B cell (primary cell): ENCODE measurements around the gene ROMO1. TPM values are rescaled to one million over a fixed set of nuclear protein-coding genes. Genes with fewer than 3 reads are reported as not detected.

Source experiments
- ATAC-seq: fragments of 200-7000 bp; cut with Tn5 transposase; one replicate; pipeline ENCODE4 v1.10.0; 2021; ENCODE audit warnings: low read depth, mild to moderate bottlenecking, moderate number of reproducible peaks, moderate library complexity
- CTCF ChIA-PET: fragments of 350-600 bp; sonication (Branson Sonifier 250); formaldehyde crosslinking; loops from one replicate; lab custom pipeline; 2021; ENCODE audit warnings: antibody characterized with exemption, inconsistent platforms; lab: Charles Lee
- POLR2A ChIA-PET: fragments of 350-600 bp; sonication (Branson Sonifier 250); formaldehyde crosslinking; loops from one replicate; lab custom pipeline; 2021; ENCODE audit warnings: antibody characterized with exemption; lab: Charles Lee
- DNase-seq: peaks from one replicate; pipeline ENCODE4 v3.0.0; 2013
- H2AFZ ChIP-seq: 2 replicates; pipeline ENCODE4 v1.6.1; 2012; ENCODE audit warnings: mild to moderate bottlenecking, low read depth, low read length; ENCODE audit not compliant: insufficient read depth, poor library complexity, severe bottlenecking
- H3K27ac ChIP-seq, 2 donors: 1 replicate in 1 of 2; 2 replicates in 1 of 2; pipeline ENCODE4 v1.5.1; 2012 to 2013; ENCODE audit warnings: low read length in 2 of 2, mild to moderate bottlenecking in 2 of 2, moderate library complexity in 1 of 2
- H3K27me3 ChIP-seq, 4 experiments: fragments of 200-600 bp in 1 of 4; sonication (generic) in 1 of 4; replicated peaks in 1 of 4; 1 replicate in 2 of 4; 2 replicates in 2 of 4; pipeline versions ENCODE4 v1.6.1 to v1.7.0; 2013 to 2016; ENCODE audit warnings: low read length in 3 of 4, mild to moderate bottlenecking in 2 of 4, mixed read lengths in 1 of 4, moderate library complexity in 1 of 4; ENCODE audit not compliant: insufficient read depth in 4 of 4, control insufficient read depth in 3 of 4; ENCODE audit errors: control extremely low read depth in 1 of 4
- H3K36me3 ChIP-seq, 2 experiments: replicated peaks in 1 of 2; 1 replicate in 1 of 2; 2 replicates in 1 of 2; pipeline versions ENCODE4 v1.6.1 to v1.7.1; 2013; ENCODE audit warnings: low read length in 1 of 2; ENCODE audit not compliant: insufficient read depth in 2 of 2, control insufficient read depth in 1 of 2; ENCODE audit errors: control extremely low read depth in 1 of 2, extremely low read depth in 1 of 2
- H3K4me1 ChIP-seq, 2 donors: fragments of 200-600 bp in 1 of 2; sonication (generic) in 1 of 2; 1 replicate in 1 of 2; 2 replicates in 1 of 2; pipeline versions ENCODE4 v1.5.1 to v1.6.1; 2013 to 2017; ENCODE audit warnings: low read length in 2 of 2; ENCODE audit not compliant: control insufficient read depth in 2 of 2, insufficient read depth in 2 of 2
- H3K4me2 ChIP-seq: replicated peaks from 2 replicates; pipeline ENCODE3; 2012; ENCODE audit warnings: mild to moderate bottlenecking, low read depth, low read length; ENCODE audit not compliant: poor library complexity, severe bottlenecking
- H3K4me3 ChIP-seq, 5 experiments: fragments of 200-600 bp in 1 of 5; sonication (generic) in 1 of 5; 1 replicate in 3 of 5; 2 replicates in 2 of 5; pipeline versions ENCODE4 v1.5.1 to v1.7.0; 2011 to 2016; ENCODE audit warnings: low read length in 4 of 5, mild to moderate bottlenecking in 4 of 5, low read depth in 2 of 5, control low read depth in 1 of 5, moderate library complexity in 1 of 5; ENCODE audit not compliant: insufficient read depth in 1 of 5; ENCODE audit errors: control extremely low read depth in 1 of 5, extremely low read depth in 1 of 5
- H3K79me2 ChIP-seq: fragments of 200-600 bp; sonication (generic); one replicate; pipeline ENCODE4 v1.6.0; 2016; ENCODE audit warnings: low read length; ENCODE audit not compliant: control insufficient read depth, insufficient read depth
- H3K9ac ChIP-seq: fragments of 200-600 bp; sonication (generic); 2 replicates; pipeline ENCODE4 v1.6.1; 2017; ENCODE audit warnings: mild to moderate bottlenecking, low read length, moderate library complexity
- H3K9me3 ChIP-seq, 3 donors: one replicate each; pipeline versions ENCODE4 v1.6.1 to v1.7.1; 2013; ENCODE audit warnings: low read length in 2 of 3; ENCODE audit not compliant: control insufficient read depth in 2 of 3, insufficient read depth in 1 of 3; ENCODE audit errors: control extremely low read depth in 1 of 3
- H4K20me1 ChIP-seq: 2 replicates; pipeline ENCODE4 v1.6.0; 2012; ENCODE audit warnings: mild to moderate bottlenecking, low read length; ENCODE audit not compliant: insufficient read depth, control insufficient read depth, poor library complexity, severe bottlenecking
- H3K27ac Mint-ChIP-seq: one replicate; pipeline ENCODE4 v1.8.0; 2021; ENCODE audit warnings: mixed read lengths
- H3K27me3 Mint-ChIP-seq: one replicate; pipeline ENCODE4 v1.8.0; 2021; ENCODE audit warnings: mixed read lengths
- H3K4me1 Mint-ChIP-seq: one replicate; pipeline ENCODE4 v1.8.0; 2021; ENCODE audit warnings: mixed read lengths
- H3K4me3 Mint-ChIP-seq: one replicate; pipeline ENCODE4 v1.8.0; 2021; ENCODE audit warnings: mixed read lengths
- H3K9me3 Mint-ChIP-seq: one replicate; pipeline ENCODE4 v1.8.0; 2022; ENCODE audit warnings: mixed read lengths; ENCODE audit not compliant: insufficient read depth
- EZH2 ChIP-seq: IDR thresholded peaks from 2 replicates; pipeline ENCODE4 v1.6.1; 2012; ENCODE audit warnings: borderline replicate concordance, low read depth, mild to moderate bottlenecking, moderate library complexity, low read length; ENCODE audit not compliant: insufficient read depth, poor library complexity, severe bottlenecking
- WGBS: methylation state at CpG from one replicate; pipeline ENCODE4 v1.1.5; 2013; ENCODE audit warnings: missing lambda C conversion rate; ENCODE audit not compliant: insufficient coverage; 5-methylcytosine and 5-hydroxymethylcytosine counted together
- intact Hi-C: fragments of 100-400 bp; cut with micrococcal nuclease; formaldehyde crosslinking; loops from one replicate; pipeline ENCODE4 v1.10.0; 2022
- polyA plus RNA-seq: library from polyadenylated mRNA; depleted of rRNA; stranded (reverse); fragments of >200 nt; gene quantifications from 2 replicates; pipeline ENCODE4 v1.2.3, GENCODE V29; 2012
- total RNA-seq, 2 donors: library from RNA; stranded (reverse); fragments of 120-200 nt in 1 of 2; gene quantifications; 1 replicate in 1 of 2; 2 replicates in 1 of 2; pipeline versions ENCODE4 v1.2.3 to v1.2.4, GENCODE V29; 2013 to 2022
- TF ChIP-seq, protein P1 (sequence below): fragments of 200-600 bp; IDR thresholded peaks from one replicate; pipeline ENCODE4 v1.8.0; 2022; ENCODE audit warnings: antibody characterized with exemption, mild to moderate bottlenecking

Gene ROMO1
- total and polyA plus RNA-seq, 2 donors (not counting 1 experiment from before 2014, with no cell fraction given): 38.1 to 145 TPM

DNA sequence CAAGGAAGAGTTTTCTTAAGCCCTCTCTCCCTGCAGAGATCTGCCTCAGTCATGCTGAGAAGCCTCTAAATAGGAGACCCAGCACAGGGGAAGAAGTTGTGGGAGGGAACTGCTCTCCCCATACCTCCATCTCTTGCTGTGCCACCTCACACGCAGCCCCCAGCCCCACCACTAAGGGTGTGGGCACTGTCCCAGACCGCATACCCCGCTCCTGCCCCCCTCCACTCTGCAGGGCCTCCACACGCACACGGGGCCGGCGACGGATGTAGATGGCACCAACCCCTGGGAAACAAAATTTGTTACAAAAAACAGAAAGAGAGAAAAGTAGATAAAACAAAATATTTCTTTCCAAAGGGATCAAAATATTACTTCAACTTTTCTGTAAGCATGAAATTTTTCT, 24.3 kb upstream of the ROMO1 start:
- Mint-ChIP-seq H3K27ac (no peak overlapping the region), H3K9me3 (no peaks in the 10 kb centered on the region), H3K4me3 (no peak overlapping the region), H3K4me1 (peaks cover 3% of the 10 kb centered on the region), H3K27me3 (no peaks in the 10 kb centered on the region)
- ATAC-seq (no peak), DNase-seq (no peak)
- H3K4me1 ChIP-seq: no peaks in the 10 kb centered on the region
- H3K4me3 ChIP-seq: no peak overlapping the region
- CTCF ChIA-PET: no interaction called here
- no CpG with 5 or more reads among the region's 8 CpGs for WGBS
- H3K9ac ChIP-seq: no peak overlapping the region
- no peak overlapping the region for H3K4me2 ChIP-seq
- POLR2A ChIA-PET: interaction anchor here (0.5 kb wide), 1 partner anchor 9 kb away, joined by 4 read pairs; no protein-coding TSS in a partner anchor
- H3K27ac ChIP-seq: no peak overlapping the region
- no peaks in the 10 kb centered on the region for H4K20me1 ChIP-seq
- intact Hi-C loops: no loop called here
- no peak overlapping the region for H2AFZ ChIP-seq
- no peaks in the 10 kb centered on the region for H3K9me3 ChIP-seq
- H3K36me3 ChIP-seq: peaks cover 2 to 38% of the 10 kb centered on the region in 2 experiments
- no peak for TF ChIP-seq EZH2
- H3K27me3 ChIP-seq: no peaks in the 10 kb centered on the region
- H3K79me2 ChIP-seq: peaks cover 3% of the 10 kb centered on the region

DNA sequence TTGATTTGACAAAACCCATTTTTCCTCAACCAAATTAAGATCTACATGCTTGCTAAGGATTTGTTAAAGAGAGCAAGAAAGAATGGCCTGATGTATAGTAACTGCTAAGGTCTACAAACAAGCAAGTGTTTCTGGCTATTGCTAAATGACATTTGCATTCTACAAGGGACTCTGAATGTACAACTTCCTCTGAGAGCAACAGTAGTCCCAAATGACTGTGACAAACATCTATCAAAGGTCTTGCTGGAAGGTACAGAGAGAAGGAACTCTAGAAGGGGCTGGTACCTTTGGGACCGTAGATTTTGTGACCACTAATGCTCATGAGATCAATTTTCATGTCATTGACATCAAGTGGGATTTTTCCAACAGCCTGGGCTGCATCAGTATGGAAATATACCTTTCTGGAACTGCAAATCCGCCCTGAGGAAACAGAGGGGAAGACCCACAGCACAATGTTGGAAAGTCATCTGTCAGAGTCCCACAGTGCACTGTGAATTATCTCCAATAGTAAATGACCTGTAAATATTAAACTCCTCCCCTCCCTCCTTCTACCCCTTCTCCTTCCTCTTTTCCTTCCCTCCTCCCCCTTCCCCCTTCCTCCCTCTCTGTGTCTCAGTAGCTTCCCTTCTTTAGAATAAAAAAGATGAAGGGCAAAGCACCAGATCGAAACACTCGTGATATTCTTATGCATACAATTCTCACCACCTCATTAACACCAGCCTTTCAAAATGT, 18.6 kb upstream of the ROMO1 start:
- Mint-ChIP-seq H3K9me3 (no peaks in the 10 kb centered on the region), H3K4me3 (peak overlapping the region; percentile 36), H3K27me3 (no peaks in the 10 kb centered on the region), H3K4me1 (peaks cover 16% of the 10 kb centered on the region), H3K27ac (peak overlapping the region; percentile 62)
- DNase-seq: no peak
- Histone ChIP-seq H4K20me1 (no peaks in the 10 kb centered on the region), H3K4me3 (no peak overlapping the region), H3K79me2 (peaks cover 3% of the 10 kb centered on the region), H3K4me1 (peaks cover 10% of the 10 kb centered on the region in 2 donors), H2AFZ (no peak overlapping the region), H3K36me3 (peaks cover 0 to 7% of the 10 kb centered on the region in 2 experiments), H3K4me2 (peak overlapping the region; percentile 22), H3K9ac (peak overlapping the region; percentile 1), H3K27ac (peak overlapping the region; percentile 19 to 24), H3K27me3 (no peaks in the 10 kb centered on the region), H3K9me3 (no peaks in the 10 kb centered on the region)
- ATAC-seq: peak; percentile 70
- TF ChIP-seq, protein P1, sequence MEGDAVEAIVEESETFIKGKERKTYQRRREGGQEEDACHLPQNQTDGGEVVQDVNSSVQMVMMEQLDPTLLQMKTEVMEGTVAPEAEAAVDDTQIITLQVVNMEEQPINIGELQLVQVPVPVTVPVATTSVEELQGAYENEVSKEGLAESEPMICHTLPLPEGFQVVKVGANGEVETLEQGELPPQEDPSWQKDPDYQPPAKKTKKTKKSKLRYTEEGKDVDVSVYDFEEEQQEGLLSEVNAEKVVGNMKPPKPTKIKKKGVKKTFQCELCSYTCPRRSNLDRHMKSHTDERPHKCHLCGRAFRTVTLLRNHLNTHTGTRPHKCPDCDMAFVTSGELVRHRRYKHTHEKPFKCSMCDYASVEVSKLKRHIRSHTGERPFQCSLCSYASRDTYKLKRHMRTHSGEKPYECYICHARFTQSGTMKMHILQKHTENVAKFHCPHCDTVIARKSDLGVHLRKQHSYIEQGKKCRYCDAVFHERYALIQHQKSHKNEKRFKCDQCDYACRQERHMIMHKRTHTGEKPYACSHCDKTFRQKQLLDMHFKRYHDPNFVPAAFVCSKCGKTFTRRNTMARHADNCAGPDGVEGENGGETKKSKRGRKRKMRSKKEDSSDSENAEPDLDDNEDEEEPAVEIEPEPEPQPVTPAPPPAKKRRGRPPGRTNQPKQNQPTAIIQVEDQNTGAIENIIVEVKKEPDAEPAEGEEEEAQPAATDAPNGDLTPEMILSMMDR: no peak
- no peak for TF ChIP-seq EZH2
- ChIA-PET CTCF (no interaction called here), POLR2A (no interaction called here)
- intact Hi-C loops: no loop called here
- WGBS: 40% methylated on average over 1 of the region's 4 CpGs
